ENCODE results near the gene PPIB.

DNA sequence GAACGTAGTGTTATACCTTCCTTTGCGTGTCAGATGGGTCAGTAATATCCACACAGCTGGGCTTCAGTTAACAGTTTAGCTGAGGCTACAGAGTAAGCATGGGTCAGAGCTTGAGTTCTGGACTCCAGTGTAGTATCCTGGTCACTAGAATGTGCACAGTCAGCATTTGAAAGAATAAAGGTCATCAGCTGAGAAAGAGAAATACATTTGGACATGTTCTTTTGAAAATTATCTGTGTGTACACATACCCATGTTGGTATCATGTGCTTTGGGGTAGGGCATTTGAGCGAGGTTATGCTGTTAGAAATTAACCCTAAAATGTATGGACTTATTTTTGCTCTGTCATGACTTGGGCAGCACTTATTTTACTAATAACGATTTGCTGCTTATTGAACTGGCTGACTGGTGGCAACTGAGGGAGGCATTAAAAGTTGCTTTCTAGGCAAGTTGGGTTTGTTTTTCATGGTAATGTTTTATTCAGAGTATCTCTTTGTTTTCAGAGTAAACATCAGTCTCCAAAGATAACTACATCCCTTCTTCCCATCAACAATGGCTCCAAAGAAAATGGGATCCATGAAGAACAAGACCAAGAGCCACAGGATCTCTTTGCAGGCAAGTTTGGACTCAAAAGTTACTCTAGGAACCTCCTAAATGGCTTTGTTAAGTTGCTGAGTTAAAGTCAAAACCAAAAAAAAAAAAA lies 50.6 kb downstream of the PPIB start:
- TF ChIP-seq POLR2A (IDR thresholded peaks at IDR 0.05) (no peak), EP300 (IDR thresholded peaks at IDR 0.05; ENCODE audit: low read depth) (no peak)
- TF ChIP-seq, protein P1, sequence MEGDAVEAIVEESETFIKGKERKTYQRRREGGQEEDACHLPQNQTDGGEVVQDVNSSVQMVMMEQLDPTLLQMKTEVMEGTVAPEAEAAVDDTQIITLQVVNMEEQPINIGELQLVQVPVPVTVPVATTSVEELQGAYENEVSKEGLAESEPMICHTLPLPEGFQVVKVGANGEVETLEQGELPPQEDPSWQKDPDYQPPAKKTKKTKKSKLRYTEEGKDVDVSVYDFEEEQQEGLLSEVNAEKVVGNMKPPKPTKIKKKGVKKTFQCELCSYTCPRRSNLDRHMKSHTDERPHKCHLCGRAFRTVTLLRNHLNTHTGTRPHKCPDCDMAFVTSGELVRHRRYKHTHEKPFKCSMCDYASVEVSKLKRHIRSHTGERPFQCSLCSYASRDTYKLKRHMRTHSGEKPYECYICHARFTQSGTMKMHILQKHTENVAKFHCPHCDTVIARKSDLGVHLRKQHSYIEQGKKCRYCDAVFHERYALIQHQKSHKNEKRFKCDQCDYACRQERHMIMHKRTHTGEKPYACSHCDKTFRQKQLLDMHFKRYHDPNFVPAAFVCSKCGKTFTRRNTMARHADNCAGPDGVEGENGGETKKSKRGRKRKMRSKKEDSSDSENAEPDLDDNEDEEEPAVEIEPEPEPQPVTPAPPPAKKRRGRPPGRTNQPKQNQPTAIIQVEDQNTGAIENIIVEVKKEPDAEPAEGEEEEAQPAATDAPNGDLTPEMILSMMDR (IDR thresholded peaks at IDR 0.05) = no peak
